HG02642 (cell line): ENCODE measurements around the gene CLEC1B.
"Not testable (repeated sequence)": the region's sequence is repeated elsewhere in the genome, so short reads cannot be mapped to it uniquely, and the experiment has no call there.

ENCODE experiments used
- ATAC-seq: cut with Tn5 transposase; IDR thresholded peaks from one replicate; pipeline ENCODE4 v1.9.1; 2021; ENCODE audit warnings: mild to moderate bottlenecking; ENCODE audit not compliant: unreplicated experiment, poor library complexity

Gene CLEC1B

GRCh38 chr12:9976626-9977025 is 22.3 kb downstream of the CLEC1B start:
- not testable (repeated sequence) for ATAC-seq

- no peak for ATAC-seq
These were observed 23.3 kb downstream of the CLEC1B start for GRCh38 chr12:9975614-9976013.

- ATAC-seq, result not testable (repeated sequence)
These were observed 24.2 kb downstream of the CLEC1B start for GRCh38 chr12:9974731-9975130.

- ATAC-seq, result no peak
These were observed 25.0 kb downstream of the CLEC1B start for GRCh38 chr12:9973949-9974348.

- no peak for ATAC-seq
These were observed 27.7 kb downstream of the CLEC1B start, which contains the start of gene CLEC12A for GRCh38 chr12:9971181-9971580. CLEC12A (plus strand) TSS chr12:9971409; CDS start chr12:9971597, 188 bp downstream.

GRCh38 chr12:9969673-9970072 is 29.2 kb downstream of the CLEC1B start:
- no peak for ATAC-seq

- ATAC-seq, result no peak
These were observed 37.0 kb downstream of the CLEC1B start for GRCh38 chr12:9961901-9962300.

GRCh38 chr12:9961106-9961505 is 37.8 kb downstream of the CLEC1B start:
- ATAC-seq, result peak; percentile 45

GRCh38 chr12:9960590-9960989 is 38.3 kb downstream of the CLEC1B start:
- no peak for ATAC-seq

GRCh38 chr12:9957834-9958233 is 41.1 kb downstream of the CLEC1B start:
- ATAC-seq, result no peak

GRCh38 chr12:9952954-9953729 is 45.8 kb downstream of the CLEC1B start:
- ATAC-seq, result not testable (repeated sequence)

GRCh38 chr12:9951026-9951675 is 47.8 kb downstream of the CLEC1B start:
- no peak for ATAC-seq

- peak; percentile 94 for ATAC-seq
These were observed 50.2 kb downstream of the CLEC1B start for GRCh38 chr12:9948606-9949296.

- ATAC-seq, result no peak
These were observed 51.2 kb downstream of the CLEC1B start for GRCh38 chr12:9947674-9948073.

- no peak for ATAC-seq
These were observed 54.5 kb downstream of the CLEC1B start for GRCh38 chr12:9944391-9944790.

- peak; percentile 84 for ATAC-seq
These were observed 55.7 kb downstream of the CLEC1B start for GRCh38 chr12:9943240-9943639.
